H9 (cell line): ENCODE results near the gene GRAMD1C. TPM values are rescaled to one million over a fixed set of nuclear protein-coding genes. Genes with fewer than 3 reads are reported as not detected.

Source experiments
- DNase-seq: peaks from one replicate; pipeline ENCODE4 v3.0.0-alpha.2; 2017
- H2AFZ ChIP-seq: one replicate; pipeline ENCODE4 v1.6.1; 2013; ENCODE audit warnings: mild to moderate bottlenecking, low read length, control low read depth, moderate library complexity
- H2AK5ac ChIP-seq: 2 replicates; pipeline ENCODE4 v1.6.1; 2013; ENCODE audit warnings: low read length, control low read depth, mixed read lengths; ENCODE audit not compliant: insufficient read length
- H2BK120ac ChIP-seq: one replicate; pipeline ENCODE4 v1.6.1; 2013; ENCODE audit warnings: low read depth, mild to moderate bottlenecking, low read length, control low read depth, inconsistent platforms; ENCODE audit not compliant: poor library complexity, severe bottlenecking
- H2BK12ac ChIP-seq: 2 replicates; pipeline ENCODE4 v1.6.1; 2013; ENCODE audit warnings: low read length, control low read depth, mixed read lengths, low read depth; ENCODE audit not compliant: insufficient read length
- H2BK15ac ChIP-seq: 2 replicates; pipeline ENCODE4 v1.6.1; 2013; ENCODE audit warnings: low read depth, low read length, control low read depth
- H2BK20ac ChIP-seq: one replicate; pipeline ENCODE4 v1.6.1; 2013; ENCODE audit warnings: low read depth, mild to moderate bottlenecking, low read length, control low read depth, inconsistent platforms; ENCODE audit not compliant: poor library complexity, severe bottlenecking
- H2BK5ac ChIP-seq: 2 replicates; pipeline ENCODE4 v1.6.1; 2013; ENCODE audit warnings: low read length, control low read depth, mixed read lengths; ENCODE audit not compliant: insufficient read length
- H3K14ac ChIP-seq: 2 replicates; pipeline ENCODE4 v1.6.1; 2013; ENCODE audit warnings: low read length, control low read depth; ENCODE audit not compliant: insufficient read depth
- H3K18ac ChIP-seq: 2 replicates; pipeline ENCODE4 v1.6.1; 2013; ENCODE audit warnings: low read depth, mild to moderate bottlenecking, mixed read lengths, low read length, control low read depth; ENCODE audit not compliant: insufficient read length
- H3K23ac ChIP-seq: 2 replicates; pipeline ENCODE4 v1.6.1; 2013; ENCODE audit warnings: low read length, control low read depth, mixed read lengths, low read depth; ENCODE audit not compliant: insufficient read length
- H3K23me2 ChIP-seq: 2 replicates; pipeline ENCODE4 v1.6.1; 2013; ENCODE audit warnings: low read depth, mild to moderate bottlenecking, mixed read lengths, low read length, control low read depth; ENCODE audit not compliant: insufficient read length, poor library complexity, severe bottlenecking
- H3K27ac ChIP-seq: 2 replicates; pipeline ENCODE4 v1.5.1; 2013; ENCODE audit warnings: low read length, control low read depth, mixed read lengths, low read depth; ENCODE audit not compliant: insufficient read length
- H3K27me3 ChIP-seq: 2 replicates; pipeline ENCODE4 v1.6.1; 2013; ENCODE audit warnings: low read length, control low read depth, inconsistent platforms; ENCODE audit not compliant: insufficient read depth
- H3K4ac ChIP-seq: 2 replicates; pipeline ENCODE4 v1.6.1; 2013; ENCODE audit warnings: low read depth, mild to moderate bottlenecking, control low read depth, inconsistent platforms, low read length, moderate library complexity
- H3K4me1 ChIP-seq: 2 replicates; pipeline ENCODE4 v1.6.1; 2013; ENCODE audit warnings: low read length, control low read depth, inconsistent platforms; ENCODE audit not compliant: insufficient read depth
- H3K4me2 ChIP-seq: 2 replicates; pipeline ENCODE4 v1.6.1; 2013; ENCODE audit warnings: low read length, control low read depth, mixed read lengths; ENCODE audit not compliant: insufficient read length, insufficient read depth
- H3K56ac ChIP-seq: 2 replicates; pipeline ENCODE4 v1.6.1; 2013; ENCODE audit warnings: low read depth, mild to moderate bottlenecking, mixed read lengths, low read length, control low read depth; ENCODE audit not compliant: insufficient read length
- H3K79me1 ChIP-seq: 2 replicates; pipeline ENCODE4 v1.6.1; 2013; ENCODE audit warnings: low read depth, mild to moderate bottlenecking, moderate library complexity, low read length, control low read depth, inconsistent platforms; ENCODE audit not compliant: insufficient read depth, poor library complexity, severe bottlenecking
- H3K79me2 ChIP-seq: 2 replicates; pipeline ENCODE4 v1.6.1; 2013; ENCODE audit warnings: low read length, control low read depth, inconsistent platforms; ENCODE audit not compliant: insufficient read depth
- H3K9ac ChIP-seq: 2 replicates; pipeline ENCODE4 v1.6.1; 2013; ENCODE audit warnings: low read length, control low read depth, mixed read lengths; ENCODE audit not compliant: insufficient read length; ENCODE audit errors: extremely low read depth
- H3K9me3 ChIP-seq: one replicate; pipeline ENCODE4 v1.6.1; 2013; ENCODE audit warnings: low read depth, low read length, inconsistent platforms; ENCODE audit not compliant: control insufficient read depth
- H3T11ph ChIP-seq: one replicate; pipeline ENCODE4 v1.6.1; 2013; ENCODE audit warnings: mild to moderate bottlenecking, low read length, control low read depth, inconsistent platforms
- H4K20me1 ChIP-seq: one replicate; pipeline ENCODE4 v1.6.1; 2013; ENCODE audit not compliant: control insufficient read depth, insufficient read length, insufficient read depth
- H4K5ac ChIP-seq: 2 replicates; pipeline ENCODE4 v1.6.1; 2013; ENCODE audit warnings: low read depth, mild to moderate bottlenecking, mixed read lengths, low read length, control low read depth; ENCODE audit not compliant: insufficient read length
- H4K8ac ChIP-seq: replicated peaks from 2 replicates; pipeline ENCODE4 v1.6.1; 2013; ENCODE audit warnings: low read length, control low read depth, mixed read lengths, low read depth; ENCODE audit not compliant: insufficient read length
- H4K91ac ChIP-seq: 2 replicates; pipeline ENCODE4 v1.6.1; 2013; ENCODE audit warnings: low read depth, mild to moderate bottlenecking, moderate library complexity, mixed read lengths, low read length, control low read depth; ENCODE audit not compliant: insufficient read length
- H3K27ac Mint-ChIP-seq, 3 experiments: 2 replicates in 2 of 3; 3 replicates in 1 of 3; pipeline ENCODE4 v1.8.0; 2020 to 2021; ENCODE audit warnings: mixed read lengths in 3 of 3, mild to moderate bottlenecking in 1 of 3, moderate library complexity in 1 of 3
- H3K27me3 Mint-ChIP-seq: 2 replicates; pipeline ENCODE4 v1.8.0; 2021; ENCODE audit warnings: low read depth, mild to moderate bottlenecking, moderate library complexity, mixed read lengths
- H3K36me3 Mint-ChIP-seq, 3 experiments: 2 replicates in 2 of 3; 3 replicates in 1 of 3; pipeline ENCODE4 v1.8.0; 2020 to 2021; ENCODE audit warnings: low read depth in 3 of 3, mixed read lengths in 3 of 3; ENCODE audit not compliant: insufficient read depth in 1 of 3
- H3K4me1 Mint-ChIP-seq, 2 experiments: 2 replicates each; pipeline ENCODE4 v1.8.0; 2020; ENCODE audit warnings: mixed read lengths in 2 of 2
- H3K4me3 Mint-ChIP-seq, 2 experiments: 2 replicates in 1 of 2; 3 replicates in 1 of 2; pipeline ENCODE4 v1.8.0; 2020 to 2021; ENCODE audit warnings: mild to moderate bottlenecking in 2 of 2, mixed read lengths in 2 of 2, moderate library complexity in 1 of 2
- H3K9me3 Mint-ChIP-seq, 2 experiments: 2 replicates in 1 of 2; 3 replicates in 1 of 2; pipeline ENCODE4 v1.8.0; 2020; ENCODE audit warnings: mild to moderate bottlenecking in 2 of 2, mixed read lengths in 2 of 2, moderate library complexity in 1 of 2
- CTCF ChIP-seq: fragments of 200-600 bp; sonication (generic); conservative IDR thresholded peaks from 3 replicates; pipeline ENCODE4 v1.8.0; 2021; ENCODE audit warnings: antibody characterized with exemption, mild to moderate bottlenecking
- WGBS: extraction: QIAGEN DNeasy Blood & Tissue Kit; methylation state at CpG from one replicate; pipeline ENCODE4 v1.1.7; 2013; ENCODE audit warnings: missing lambda C conversion rate, low lambda C conversion rate, mixed read lengths; ENCODE audit not compliant: insufficient read length; ENCODE audit errors: extremely low coverage; 5-methylcytosine and 5-hydroxymethylcytosine counted together
- total RNA-seq: library from RNA; stranded (reverse); gene quantifications from 2 replicates; pipeline ENCODE4 v1.2.1, GENCODE V29; 2021

GRAMD1C gene
- total RNA-seq, 1 experiment from 2014 or later: 1.8 TPM

GRCh38 chr3:113795693-113796092 lies 42.9 kb upstream of the GRAMD1C start:
- no peak overlapping the region for H3K4me3 Mint-ChIP-seq
- Histone ChIP-seq H3K4me1 (no peaks in the 10 kb centered on the region), H4K91ac (no peak overlapping the region), H3K79me1 (no peaks in the 10 kb centered on the region), H3K9ac (no peak overlapping the region), H2AFZ (no peak overlapping the region), H2BK12ac (no peak overlapping the region), H3K18ac (no peak overlapping the region), H2BK5ac (no peak overlapping the region), H3K27ac (no peak overlapping the region), H2AK5ac (no peak overlapping the region), H2BK120ac (no peak overlapping the region), H3K4ac (no peak overlapping the region), H4K20me1 (no peaks in the 10 kb centered on the region), H4K5ac (no peak overlapping the region), H3K4me2 (no peak overlapping the region), H3T11ph (no peak overlapping the region), H3K23me2 (no peaks in the 10 kb centered on the region), H3K23ac (no peak overlapping the region), H3K56ac (no peak overlapping the region), H3K79me2 (no peaks in the 10 kb centered on the region), H3K14ac (no peak overlapping the region), H2BK15ac (no peak overlapping the region), H4K8ac (no peak overlapping the region), H3K27me3 (no peaks in the 10 kb centered on the region), H2BK20ac (no peak overlapping the region), H3K9me3 (no peaks in the 10 kb centered on the region)
- H3K27ac Mint-ChIP-seq: peak overlapping the region in 1 of 3 experiments; percentile 88; a peak in 1 of 7 replicates
- no CpG with 5 or more reads among the region's 4 CpGs for WGBS
- H3K27me3 Mint-ChIP-seq: no peaks in the 10 kb centered on the region
- DNase-seq: no peak
- peaks cover 4 to 48% (median 20%) of the 10 kb centered on the region in 3 experiments; a peak in 5 of 7 replicates for H3K36me3 Mint-ChIP-seq
- TF ChIP-seq CTCF: no peak; the same call in 2 of the 3 replicates
- H3K9me3 Mint-ChIP-seq: no peaks in the 10 kb centered on the region; a peak in 1 of 5 replicates
- H3K4me1 Mint-ChIP-seq: no peaks in the 10 kb centered on the region
